ENCODE results near the gene FGFR2. TPM values are rescaled to one million over a fixed set of nuclear protein-coding genes. Genes with fewer than 3 reads are reported as not detected.
A peak's percentile ranks its signal among the peaks of the same experiment; 100 is the strongest.

The FGFR2 gene
- total and polyA plus RNA-seq, 11 donors = 0.13 to 4.1 (median 0.35) TPM; not detected in 1

- DNase-seq (no peak), ATAC-seq (no peak)
- H3K27me3 ChIP-seq = no peaks in the 10 kb centered on the region
- intact Hi-C loops (cut with DNase I) = no loop called here
- no peak overlapping the region for H3K4me3 ChIP-seq
- TF ChIP-seq CTCF (IDR thresholded peaks at IDR 0.05) (no peak), POLR2A (IDR thresholded peaks at IDR 0.05) (no peak)
- peak overlapping the region in 1 of 12 donors; percentile 20 for H3K27ac ChIP-seq
- no peaks in the 10 kb centered on the region for H3K36me3 ChIP-seq
- no peaks in the 10 kb centered on the region for H3K9me3 ChIP-seq
- 49 to 62% (median 57%) methylated on average over 5 of the region's 5 CpGs for WGBS, 4 donors
- peaks cover 0 to 5% (median 0%) of the 10 kb centered on the region in 12 donors for H3K4me1 ChIP-seq
These were observed 78.8 kb downstream of the FGFR2 start for GRCh38 chr10:121519411-121519810.

- intact Hi-C loops (cut with DNase I) = no loop called here
- peaks cover 0 to 4% (median 0%) of the 10 kb centered on the region in 12 donors for H3K4me1 ChIP-seq
- no peak overlapping the region for H3K27ac ChIP-seq
- no peaks in the 10 kb centered on the region for H3K36me3 ChIP-seq
- no peak overlapping the region for H3K4me3 ChIP-seq
- DNase-seq (no peak), ATAC-seq (no peak)
- WGBS, 4 donors = 64 to 69% (median 68%) methylated on average over 4 of the region's 4 CpGs
- TF ChIP-seq POLR2A (IDR thresholded peaks at IDR 0.05) (no peak), CTCF (IDR thresholded peaks at IDR 0.05) (no peak)
- no peaks in the 10 kb centered on the region for H3K9me3 ChIP-seq
- no peaks in the 10 kb centered on the region for H3K27me3 ChIP-seq
These were observed 79.9 kb downstream of the FGFR2 start for GRCh38 chr10:121518333-121518732.

DNA sequence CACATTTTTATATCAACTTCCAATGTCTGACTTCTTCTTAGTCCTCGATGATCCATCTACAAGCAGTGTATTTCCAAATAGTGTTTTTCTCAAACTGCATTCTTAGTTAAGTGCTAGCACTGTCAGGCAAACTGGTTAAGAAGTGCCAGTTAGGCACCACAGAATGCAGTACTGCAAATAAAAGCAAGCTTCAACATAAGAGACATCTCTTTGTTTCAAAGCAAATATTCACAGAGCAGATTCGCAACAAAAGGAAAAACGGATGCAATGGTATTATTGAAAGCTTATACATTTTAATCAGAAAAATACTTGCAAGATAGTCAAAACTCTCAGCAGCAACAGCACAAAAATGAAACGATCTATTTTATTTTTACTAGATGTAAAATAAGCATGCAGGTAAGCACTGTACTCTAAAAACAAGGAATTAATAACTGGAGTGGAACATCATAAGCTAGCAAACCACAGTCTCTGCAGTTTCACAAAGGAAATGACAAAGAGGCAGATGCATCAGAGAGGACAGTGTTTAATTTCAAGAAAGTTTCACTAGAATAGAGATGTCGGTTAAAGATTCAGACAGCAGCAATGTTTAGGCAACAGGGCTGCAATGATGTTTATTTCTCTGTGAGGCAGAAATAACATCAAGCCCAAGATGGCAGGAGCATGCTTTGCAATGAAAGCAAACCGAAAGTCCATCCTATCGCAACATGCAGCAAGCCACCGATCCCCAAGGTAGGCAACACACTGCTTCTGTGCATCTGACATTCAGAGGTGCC is 82.0 kb downstream of the FGFR2 start:
- Histone ChIP-seq H3K4me3 (no peak overlapping the region), H3K4me1 (no peaks in the 10 kb centered on the region), H3K36me3 (no peaks in the 10 kb centered on the region), H3K27me3 (no peaks in the 10 kb centered on the region), H3K9me3 (no peaks in the 10 kb centered on the region), H3K27ac (no peak overlapping the region)
- intact Hi-C loops (cut with DNase I) = no loop called here
- ATAC-seq (no peak), DNase-seq (no peak)
- no peak for TF ChIP-seq POLR2A (IDR thresholded peaks at IDR 0.05)
- TF ChIP-seq CTCF (IDR thresholded peaks at IDR 0.05) = no peak
- 80 to 83% (median 82%) methylated on average over 8 of the region's 8 CpGs for WGBS, 4 donors

DNA sequence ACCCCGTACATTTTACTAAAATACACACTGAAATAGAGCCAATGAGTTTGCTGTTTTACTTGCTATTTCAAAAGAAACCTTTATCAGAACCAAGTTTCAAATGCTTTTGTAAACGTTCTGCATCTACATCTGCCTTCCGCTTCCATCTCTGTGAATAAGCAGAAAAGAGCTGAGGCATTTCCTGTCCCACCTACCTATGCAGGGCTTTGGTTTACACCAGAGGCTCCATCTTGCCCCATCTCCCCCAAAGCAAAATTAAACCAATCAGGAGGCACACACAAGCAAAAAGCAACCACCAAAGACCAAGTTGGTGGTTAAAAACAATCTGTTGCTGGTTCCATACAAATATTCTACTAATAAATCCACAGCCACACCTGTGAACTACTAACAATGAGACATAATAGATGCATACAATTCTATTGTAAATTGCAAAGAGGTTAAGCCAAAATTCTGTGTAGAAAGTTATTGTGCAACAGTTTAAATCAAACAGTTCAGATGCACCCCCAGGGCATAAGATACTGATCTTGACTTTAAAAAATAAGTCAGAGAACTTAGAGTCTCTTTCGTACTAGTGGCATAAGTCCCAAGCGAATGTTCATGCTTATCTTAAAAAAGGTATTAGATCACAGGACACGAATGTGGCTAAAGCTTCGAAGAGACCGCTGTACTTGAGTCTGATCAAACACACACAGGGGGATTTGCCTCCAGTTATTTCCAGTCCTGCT is 83.9 kb downstream of the FGFR2 start:
- intact Hi-C loops (cut with DNase I) = no loop called here
- 73 to 84% (median 76%) methylated on average over 8 of the region's 8 CpGs for WGBS, 4 donors
- DNase-seq (no peak), ATAC-seq (no peak)
- no peak for TF ChIP-seq POLR2A (IDR thresholded peaks at IDR 0.05)
- TF ChIP-seq CTCF (IDR thresholded peaks at IDR 0.05) = no peak
- Histone ChIP-seq H3K36me3 (no peaks in the 10 kb centered on the region), H3K9me3 (no peaks in the 10 kb centered on the region), H3K4me1 (no peaks in the 10 kb centered on the region), H3K27ac (no peak overlapping the region), H3K27me3 (peaks cover 0 to 4% (median 0%) of the 10 kb centered on the region in 9 donors), H3K4me3 (no peak overlapping the region)

All from heart left ventricle (tissue), 16 donors.